HG03432 (cell line): ENCODE measurements around the gene ATP11A.

ENCODE experiments used
- ATAC-seq: cut with Tn5 transposase; IDR thresholded peaks from one replicate; pipeline ENCODE4 v1.9.1; 2021; ENCODE audit warnings: mild to moderate bottlenecking, moderate library complexity; ENCODE audit not compliant: unreplicated experiment

The ATP11A gene

GRCh38 chr13:112917056-112917664, 227.3 kb downstream of the ATP11A start:
- ATAC-seq, result no peak

- no peak for ATAC-seq
These were observed 227.9 kb downstream of the ATP11A start for GRCh38 chr13:112917737-112918136.

GRCh38 chr13:112918266-112918665, 228.4 kb downstream of the ATP11A start:
- ATAC-seq, result no peak

- no peak for ATAC-seq
These were observed 228.9 kb downstream of the ATP11A start for GRCh38 chr13:112918746-112919145.

GRCh38 chr13:112923962-112924361, 234.1 kb downstream of the ATP11A start:
- ATAC-seq, result no peak

- no peak for ATAC-seq
These were observed 234.5 kb downstream of the ATP11A start for GRCh38 chr13:112924365-112924764.

GRCh38 chr13:112926003-112926402, 236.2 kb downstream of the ATP11A start:
- no peak for ATAC-seq

GRCh38 chr13:112926993-112927392, 237.2 kb downstream of the ATP11A start:
- ATAC-seq, result no peak

GRCh38 chr13:112928020-112928971, 238.5 kb downstream of the ATP11A start:
- ATAC-seq, result no peak

- no peak for ATAC-seq
These were observed 239.3 kb downstream of the ATP11A start for GRCh38 chr13:112928972-112929782.

GRCh38 chr13:112929783-112930055, 239.9 kb downstream of the ATP11A start:
- no peak for ATAC-seq

GRCh38 chr13:112930192-112930591, 240.4 kb downstream of the ATP11A start:
- ATAC-seq, result no peak

GRCh38 chr13:112931028-112931934, 241.4 kb downstream of the ATP11A start:
- ATAC-seq, result no peak

- no peak for ATAC-seq
These were observed 243.1 kb downstream of the ATP11A start for GRCh38 chr13:112932971-112933370.

GRCh38 chr13:112933649-112934048, 243.8 kb downstream of the ATP11A start:
- no peak for ATAC-seq

GRCh38 chr13:112934078-112934477, 244.2 kb downstream of the ATP11A start:
- no peak for ATAC-seq
